GM23248 (cell line): ENCODE results near the gene ICE1.

Experiments
- EZH2 ChIP-seq: fragments of 200-600 bp; sonication (generic); IDR thresholded peaks from 2 replicates; pipeline ENCODE4 v1.6.1; 2018; ENCODE audit warnings: antibody characterized with exemption, mild to moderate bottlenecking; ENCODE audit not compliant: insufficient read depth, poor library complexity, severe bottlenecking
- EZH2phosphoT487 ChIP-seq: fragments of 200-600 bp; sonication (generic); IDR thresholded peaks from 2 replicates; pipeline ENCODE4 v1.6.1; 2018; ENCODE audit warnings: antibody characterized with exemption, moderate library complexity, mild to moderate bottlenecking, low read depth; ENCODE audit not compliant: insufficient read depth

DNA sequence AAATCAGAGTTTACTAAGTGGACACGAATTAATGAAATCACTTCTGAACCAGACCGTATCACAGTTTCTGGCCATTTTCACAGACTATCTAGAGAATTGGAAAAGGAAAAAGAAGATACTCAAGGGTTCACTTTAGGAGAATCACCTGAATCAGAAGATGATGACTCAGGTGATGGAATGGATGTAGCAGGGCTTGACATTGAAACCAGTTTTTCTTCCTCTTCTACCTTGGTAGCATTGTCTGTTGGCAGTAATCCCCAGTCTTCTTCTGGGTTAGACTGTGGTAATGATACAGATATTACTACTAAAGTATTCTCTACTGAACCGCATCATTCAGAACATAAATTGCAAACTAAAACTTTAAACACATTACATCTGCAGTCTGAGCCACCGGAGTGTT, 38.5 kb downstream of the ICE1 start:
- TF ChIP-seq EZH2 (no peak), EZH2phosphoT487 (no peak)
